Activated CD8-positive, alpha-beta T cell treated with anti-CD3 and anti-CD28 coated beads, Interleukin-2, amount 10 ng/mL, durations not matched to agents 7 days and 5 days (primary cell): ENCODE data around the gene PCP4L1. TPM values are rescaled to one million over a fixed set of nuclear protein-coding genes. Genes with fewer than 3 reads are reported as not detected.

Experiments
- ATAC-seq: fragments of 150-1000 bp; cut with Tn5 transposase; one replicate; pipeline ENCODE4 v1.10.0; 2021; ENCODE audit warnings: moderate library complexity
- CTCF ChIA-PET: fragments of 350-600 bp; sonication (Branson Sonifier 250); formaldehyde crosslinking; loops from one replicate; lab custom pipeline; 2021; ENCODE audit warnings: antibody characterized with exemption; lab: Charles Lee
- POLR2A ChIA-PET: fragments of 350-600 bp; sonication (Branson Sonifier 250); formaldehyde crosslinking; loops from one replicate; lab custom pipeline; 2021; ENCODE audit warnings: antibody characterized with exemption; lab: Charles Lee
- DNase-seq: peaks from one replicate; pipeline ENCODE4 v3.0.0-alpha.2; 2020
- H3K27ac Mint-ChIP-seq: one replicate; pipeline ENCODE4 v1.8.0; 2021; ENCODE audit warnings: mild to moderate bottlenecking, mixed read lengths
- H3K27me3 Mint-ChIP-seq: one replicate; pipeline ENCODE4 v1.8.0; 2021; ENCODE audit warnings: low read depth, mixed read lengths
- H3K36me3 Mint-ChIP-seq: one replicate; pipeline ENCODE4 v1.8.0; 2021; ENCODE audit warnings: low read depth, mixed read lengths
- H3K4me1 Mint-ChIP-seq: one replicate; pipeline ENCODE4 v1.8.0; 2021; ENCODE audit warnings: low read depth, mixed read lengths
- H3K4me3 Mint-ChIP-seq: one replicate; pipeline ENCODE4 v1.8.0; 2021; ENCODE audit warnings: mild to moderate bottlenecking, mixed read lengths
- H3K9me3 Mint-ChIP-seq: one replicate; pipeline ENCODE4 v1.8.0; 2022; ENCODE audit warnings: mixed read lengths; ENCODE audit not compliant: insufficient read depth
- total RNA-seq, 2 experiments: library from RNA; stranded (reverse); gene quantifications; one replicate each; pipeline ENCODE4 v1.2.3, GENCODE V29; 2021

PCP4L1 gene
- total RNA-seq, 2 experiments from 2014 or later: 0.34 to 0.40 TPM

DNA sequence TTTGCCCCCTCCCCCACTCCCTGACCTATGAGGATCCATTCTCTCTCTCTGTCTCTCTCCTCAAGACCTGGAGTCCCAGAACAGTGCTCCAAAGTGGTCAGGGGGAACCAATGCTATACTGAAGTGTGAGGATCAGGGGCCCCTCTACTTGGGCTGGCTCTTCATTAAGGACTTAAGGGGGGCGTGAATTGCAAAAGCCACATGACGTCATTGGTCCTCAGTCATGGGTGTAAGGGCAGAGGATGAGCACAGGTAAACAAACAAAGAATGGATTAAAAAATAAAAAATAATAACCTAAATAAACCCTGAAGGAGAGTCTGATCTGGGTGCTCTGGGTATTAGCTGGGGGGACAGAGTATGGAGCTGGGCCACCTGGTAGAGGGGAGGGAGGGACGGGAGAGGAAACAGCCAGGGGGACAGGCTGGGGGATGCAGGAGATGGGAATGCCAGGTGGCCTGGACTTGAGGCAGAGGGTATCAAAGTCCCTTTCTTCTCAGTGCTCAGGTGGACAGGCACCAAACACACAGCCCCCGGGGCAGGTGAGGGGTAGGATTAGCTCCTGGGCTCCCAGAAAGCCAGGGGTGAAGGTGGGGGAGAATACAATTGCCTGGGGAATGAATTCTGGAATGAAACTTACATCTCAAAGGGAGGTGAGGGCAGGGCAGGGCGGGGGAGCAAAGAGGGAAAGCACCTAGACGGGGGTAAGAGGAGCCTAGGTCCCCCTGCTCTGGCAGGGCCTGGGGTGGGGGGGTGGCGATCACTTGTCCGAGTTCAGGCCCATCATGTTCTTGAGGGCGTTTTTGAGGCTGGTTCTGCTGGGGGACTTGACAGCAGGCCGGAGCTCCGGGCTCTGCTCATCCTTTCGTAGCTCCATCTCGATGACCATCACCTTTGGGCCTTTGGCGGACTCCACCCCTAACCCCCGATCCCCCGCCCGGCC is 46.7 kb downstream of the PCP4L1 start:
- DNase-seq (no peak), ATAC-seq (peak; percentile 14)
- H3K9me3 Mint-ChIP-seq: no peaks in the 10 kb centered on the region
- peaks cover 37% of the 10 kb centered on the region for H3K4me1 Mint-ChIP-seq
- ChIA-PET CTCF (interaction anchor here (0.6 to 4.2 kb wide), 25 partner anchors 10 to 139 kb away, joined by 3 to 31 read pairs (median 4); partner anchors contain the start of genes APOA2, PPOX, SDHC and TOMM40L), POLR2A (interaction anchor here (0.5 to 1.8 kb wide), 6 partner anchors 9 to 95 kb away, joined by 3 to 15 read pairs (median 3); partner anchors contain the start of genes SDHC and TOMM40L)
- peaks cover 8% of the 10 kb centered on the region for H3K36me3 Mint-ChIP-seq
- peak overlapping the region; percentile 85 for H3K27ac Mint-ChIP-seq
- peak overlapping the region; percentile 91 for H3K4me3 Mint-ChIP-seq
- peaks cover 5% of the 10 kb centered on the region for H3K27me3 Mint-ChIP-seq

DNA sequence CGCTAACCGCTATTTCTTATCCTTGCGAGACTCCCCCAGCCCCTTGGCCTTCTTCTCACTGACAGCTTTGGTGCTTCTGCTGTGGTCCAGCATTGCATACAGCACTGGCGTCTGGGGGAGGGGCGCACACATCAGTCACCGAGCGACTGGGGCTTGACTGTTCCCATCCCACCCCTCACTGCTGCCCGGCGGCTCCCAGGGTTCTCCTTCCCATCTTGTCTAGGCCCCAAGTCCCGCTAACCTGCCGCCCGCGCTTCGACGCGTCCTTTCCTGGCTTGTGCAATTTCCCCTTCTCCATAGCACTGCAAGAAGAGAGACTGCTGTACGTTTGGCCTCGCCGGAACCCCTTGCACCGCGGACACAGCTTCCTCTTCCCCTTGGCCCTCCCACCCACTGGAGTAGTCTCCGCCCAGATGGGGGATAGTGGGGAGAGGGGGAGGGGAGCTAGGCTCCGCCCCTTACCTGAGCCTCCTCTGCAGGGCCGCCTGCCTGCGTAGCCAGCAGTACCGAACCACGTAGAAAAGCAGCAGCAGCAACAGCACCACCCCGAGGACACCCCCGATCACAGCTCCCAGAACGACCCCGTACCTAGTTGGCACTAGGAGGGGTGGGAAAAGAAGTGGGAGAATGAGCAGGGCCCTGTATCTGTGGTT is 47.4 kb downstream of the PCP4L1 start:
- ChIA-PET POLR2A (interaction anchor here (0.9 to 1.8 kb wide), 6 partner anchors 8 to 95 kb away, joined by 3 to 15 read pairs (median 3); partner anchors contain the start of genes CFAP126, SDHC and TOMM40L), CTCF (interaction anchor here (0.6 to 4.2 kb wide), 28 partner anchors 9 to 178 kb away, joined by 3 to 31 read pairs (median 4); partner anchors contain the start of genes APOA2, PPOX, SDHC and TOMM40L)
- peak; percentile 94 for ATAC-seq
- Mint-ChIP-seq H3K27ac (peak overlapping the region; percentile 85), H3K4me3 (peak overlapping the region; percentile 91), H3K36me3 (peaks cover 5% of the 10 kb centered on the region), H3K27me3 (peaks cover 7% of the 10 kb centered on the region), H3K4me1 (peaks cover 37% of the 10 kb centered on the region), H3K9me3 (no peaks in the 10 kb centered on the region)
- DNase-seq: peak; percentile 91

DNA sequence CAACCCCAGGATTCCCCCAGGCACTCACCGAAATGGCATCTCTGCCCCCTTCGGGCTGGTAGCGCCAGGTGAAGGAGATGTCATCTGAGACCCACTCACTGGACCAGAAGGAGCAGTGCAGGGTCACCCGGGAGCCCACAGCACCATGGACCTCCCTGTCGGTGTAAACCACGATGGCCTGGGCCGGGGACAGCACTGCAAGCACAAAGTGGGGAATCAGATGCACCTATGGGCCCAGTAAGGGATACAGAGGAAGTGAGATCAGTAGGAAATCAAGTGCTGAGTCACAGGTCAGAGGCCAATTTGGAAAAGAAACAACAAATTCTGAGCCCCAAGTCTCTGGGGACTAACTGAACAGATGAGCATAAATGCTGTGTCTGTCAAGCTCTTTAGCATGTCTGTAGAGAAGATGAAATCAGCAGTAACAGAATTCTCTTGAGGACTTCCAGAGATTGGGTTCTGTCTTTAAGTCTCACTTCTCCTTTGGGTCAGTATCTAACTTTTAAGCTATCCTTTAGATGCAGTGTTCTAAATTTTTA is 48.8 kb downstream of the PCP4L1 start:
- Mint-ChIP-seq H3K27ac (peak overlapping the region; percentile 6), H3K36me3 (peaks cover 5% of the 10 kb centered on the region), H3K9me3 (no peaks in the 10 kb centered on the region), H3K4me1 (peaks cover 37% of the 10 kb centered on the region), H3K4me3 (no peak overlapping the region), H3K27me3 (peaks cover 7% of the 10 kb centered on the region)
- ChIA-PET POLR2A (no interaction called here), CTCF (interaction anchor here (0.7 to 4.2 kb wide), 8 partner anchors 16 to 126 kb away, joined by 3 to 31 read pairs (median 4); partner anchors contain the start of gene TOMM40L)
- DNase-seq (peak; percentile 27), ATAC-seq (no peak)

GRCh38 chr1:161307892-161308638 is 49.5 kb downstream of the PCP4L1 start:
- H3K9me3 Mint-ChIP-seq: no peaks in the 10 kb centered on the region
- ChIA-PET CTCF (interaction anchor here (0.7 to 4.2 kb wide), 4 partner anchors 17 to 81 kb away, joined by 3 to 31 read pairs (median 4); partner anchors contain the start of gene TOMM40L), POLR2A (no interaction called here)
- no peak overlapping the region for H3K27ac Mint-ChIP-seq
- H3K27me3 Mint-ChIP-seq: peaks cover 7% of the 10 kb centered on the region
- DNase-seq (no peak), ATAC-seq (no peak)
- peaks cover 37% of the 10 kb centered on the region for H3K4me1 Mint-ChIP-seq
- H3K36me3 Mint-ChIP-seq: peaks cover 5% of the 10 kb centered on the region
- H3K4me3 Mint-ChIP-seq: no peak overlapping the region

GRCh38 chr1:161309868-161310267 is 51.3 kb downstream of the PCP4L1 start, which contains the start of gene MPZ:
MPZ (minus strand) TSS chr1:161309968; CDS start chr1:161309905, 63 bp downstream.
- CTCF ChIA-PET: no interaction called here
- H3K9me3 Mint-ChIP-seq: no peaks in the 10 kb centered on the region
- POLR2A ChIA-PET: no interaction called here
- H3K27me3 Mint-ChIP-seq: peaks cover 7% of the 10 kb centered on the region
- H3K36me3 Mint-ChIP-seq: peaks cover 4% of the 10 kb centered on the region
- DNase-seq (no peak), ATAC-seq (no peak)
- H3K4me3 Mint-ChIP-seq: no peak within 1 kb of the TSS
- peaks cover 34% of the 10 kb centered on the region for H3K4me1 Mint-ChIP-seq
- no peak within 1 kb of the TSS for H3K27ac Mint-ChIP-seq

GRCh38 chr1:161311595-161312181 is 53.1 kb downstream of the PCP4L1 start:
- peaks cover 7% of the 10 kb centered on the region for H3K27me3 Mint-ChIP-seq
- POLR2A ChIA-PET: no interaction called here

GRCh38 chr1:161313554-161314200 is 55.1 kb downstream of the PCP4L1 start:
- CTCF ChIA-PET: interaction anchor here (0.7 to 2.8 kb wide), 18 partner anchors 8 to 148 kb away, joined by 3 to 17 read pairs (median 4); partner anchors contain the start of genes CFAP126, NDUFS2, PPOX and TOMM40L

More at GRCh38 chr1:161311595-161312181, 53.1 kb downstream of the PCP4L1 start:
- H3K4me1 Mint-ChIP-seq: peaks cover 35% of the 10 kb centered on the region
- CTCF ChIA-PET: interaction anchor here (1.3 to 1.9 kb wide), 2 partner anchors 84 to 86 kb away, joined by 5 to 6 read pairs; partner anchors contain the start of gene TOMM40L
- no peak for DNase-seq
- H3K9me3 Mint-ChIP-seq: no peaks in the 10 kb centered on the region
- no peak overlapping the region for H3K27ac Mint-ChIP-seq
- H3K36me3 Mint-ChIP-seq: no peaks in the 10 kb centered on the region
- H3K4me3 Mint-ChIP-seq: no peak overlapping the region
- ATAC-seq: no peak

DNA sequence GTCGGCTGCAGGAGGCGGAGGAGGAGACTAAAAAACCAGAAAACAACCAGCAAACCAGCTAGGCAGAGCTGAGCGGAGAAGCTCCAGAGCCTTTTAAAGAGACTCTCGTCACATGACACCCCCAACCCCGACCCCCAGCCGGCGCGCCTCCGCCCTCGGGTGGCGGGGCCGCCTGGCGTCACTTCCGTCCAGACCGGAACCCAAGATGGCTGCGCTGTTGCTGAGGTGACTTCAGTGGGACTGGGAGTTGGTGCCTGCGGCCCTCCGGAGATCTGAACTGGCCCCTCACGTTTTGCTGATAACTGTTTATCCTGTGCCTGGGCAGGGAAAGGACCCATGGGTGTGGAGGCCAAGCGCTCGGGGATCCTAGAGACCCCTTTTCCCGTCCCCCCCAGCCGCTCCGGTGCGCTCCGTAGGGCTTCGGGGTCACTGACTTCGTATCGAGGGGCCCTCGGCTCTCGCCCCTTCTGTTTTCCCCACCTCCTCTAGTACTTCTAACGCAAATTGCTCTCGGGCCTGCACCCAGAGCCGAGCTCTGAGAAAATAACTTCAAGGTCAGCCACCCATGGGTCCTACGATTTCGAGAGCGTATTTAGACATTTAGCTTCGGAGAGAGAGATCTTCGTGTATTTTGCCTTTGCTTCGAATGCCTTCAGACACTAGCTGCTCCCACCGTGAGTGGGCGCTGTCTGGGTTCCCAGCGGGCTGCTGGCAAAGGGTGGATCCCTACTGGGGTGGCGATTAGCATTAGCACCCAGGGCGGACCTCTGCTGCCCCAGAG is 55.8 kb downstream of the PCP4L1 start, which contains the start of gene SDHC:
SDHC (plus strand) TSS at position 181 of the 781 bp plus-strand sequence; CDS start at position 206, 25 bp downstream.
- Mint-ChIP-seq H3K9me3 (no peaks in the 10 kb centered on the region), H3K4me1 (peaks cover 29% of the 10 kb centered on the region), H3K27me3 (peaks cover 3% of the 10 kb centered on the region), H3K36me3 (no peaks in the 10 kb centered on the region), H3K4me3 (peak within 1 kb of the TSS; percentile 99), H3K27ac (peak within 1 kb of the TSS; percentile 97)
- ChIA-PET POLR2A (interaction anchor here (0.6 to 2.7 kb wide), 10 partner anchors 9 to 148 kb away, joined by 3 to 15 read pairs (median 5); partner anchors contain the start of genes NDUFS2, PPOX and TOMM40L), CTCF (interaction anchor here (0.7 to 2.8 kb wide), 18 partner anchors 8 to 148 kb away, joined by 3 to 17 read pairs (median 4); partner anchors contain the start of genes CFAP126, NDUFS2, PPOX and TOMM40L)
- peak; percentile 97 for ATAC-seq
- DNase-seq: peak; percentile 93

More at GRCh38 chr1:161313554-161314200, 55.1 kb downstream of the PCP4L1 start:
- Mint-ChIP-seq H3K27me3 (peaks cover 5% of the 10 kb centered on the region), H3K4me3 (peak overlapping the region; percentile 99), H3K27ac (peak overlapping the region; percentile 97), H3K9me3 (no peaks in the 10 kb centered on the region), H3K4me1 (peaks cover 29% of the 10 kb centered on the region), H3K36me3 (no peaks in the 10 kb centered on the region)
- ATAC-seq (no peak), DNase-seq (no peak)
- POLR2A ChIA-PET: interaction anchor here (0.6 to 2.7 kb wide), 9 partner anchors 8 to 148 kb away, joined by 3 to 15 read pairs (median 5); partner anchors contain the start of genes NDUFS2, PPOX and TOMM40L
